Measurements from ENCODE around the gene FXYD5. TPM values are rescaled to one million over a fixed set of nuclear protein-coding genes. Genes with fewer than 3 reads are reported as not detected.

Gene FXYD5
- total RNA-seq, 2 donors from 2014 or later: 24.0 to 29.6 TPM

GRCh38 chr19:35140962-35141836 is 13.3 kb upstream of the FXYD5 start:
- Mint-ChIP-seq H3K4me1 (peaks cover 11% of the 10 kb centered on the region), H3K36me3 (ENCODE audit: low read depth) (no peaks in the 10 kb centered on the region), H3K9me3 (no peaks in the 10 kb centered on the region), H3K27ac (no peak overlapping the region), H3K27me3 (ENCODE audit: insufficient read depth) (peaks cover 40% of the 10 kb centered on the region), H3K4me3 (peak overlapping the region; percentile 47)
- no peaks in the 10 kb centered on the region for H3K9me3 ChIP-seq (ENCODE audit: control insufficient read depth, low read length)
- 6 to 21% methylated on average over 14 to 41 of the region's 48 CpGs for WGBS, 2 experiments (ENCODE audit: insufficient coverage in 1 of 2, insufficient read length in 1 of 2)
- H3K4me1 ChIP-seq (ENCODE audit: control insufficient read depth, insufficient read depth, low read length): no peaks in the 10 kb centered on the region
- peak; percentile 100 for DNase-seq
- H3K36me3 ChIP-seq (ENCODE audit: control insufficient read depth, insufficient read depth, low read length): no peaks in the 10 kb centered on the region
- peaks cover 53% of the 10 kb centered on the region for H3K27me3 ChIP-seq (ENCODE audit: control insufficient read depth, insufficient read depth, low read length, poor library complexity, severe bottlenecking)
- TF ChIP-seq CTCF (conservative IDR thresholded peaks at IDR 0.05): peak; percentile 55
- H3K27ac ChIP-seq (ENCODE audit: low read depth, low read length): no peak overlapping the region
- no peak overlapping the region for H3K4me3 ChIP-seq (ENCODE audit: low read length)
- H3K9ac ChIP-seq (ENCODE audit: extremely low read depth, low read length, poor library complexity, severe bottlenecking): no peak overlapping the region

DNA sequence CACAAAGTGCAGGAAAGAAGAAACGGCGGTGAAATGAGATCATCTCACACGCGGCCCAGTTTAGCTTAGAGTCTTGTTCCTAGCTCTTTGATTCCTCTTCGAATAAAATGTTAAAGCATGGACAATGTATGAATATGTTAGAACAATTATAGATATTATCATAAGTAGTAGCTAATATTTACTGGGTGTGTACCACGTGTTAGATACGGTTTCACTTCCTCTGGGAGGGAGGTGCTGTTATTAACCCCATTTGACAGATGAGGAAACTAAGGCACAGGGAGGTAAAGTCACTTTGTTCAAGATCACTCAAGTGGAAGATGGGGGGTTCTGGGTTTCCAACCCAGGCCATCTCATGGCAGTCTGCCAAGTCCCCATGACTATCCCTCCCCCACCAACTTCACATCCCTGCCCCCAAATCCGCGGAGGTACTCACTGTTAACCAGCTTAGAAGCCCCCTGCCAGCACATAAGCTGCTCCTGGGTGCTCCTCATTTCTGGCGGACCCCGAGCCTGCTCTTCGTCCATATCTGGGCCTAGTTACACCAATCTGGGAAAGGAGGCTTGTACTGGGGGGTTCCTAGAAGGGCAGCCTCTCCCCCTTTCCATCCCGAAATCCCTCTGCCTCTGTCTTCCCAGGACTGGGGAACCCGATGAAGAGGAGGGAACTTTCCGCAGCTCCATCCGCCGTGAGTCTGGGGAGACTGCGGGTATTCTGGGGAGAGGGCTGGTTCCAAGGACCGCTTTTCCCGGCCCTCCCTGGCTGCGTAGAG is 12.5 kb upstream of the FXYD5 start:
- peak overlapping the region; percentile 47 for H3K4me3 Mint-ChIP-seq
- H3K36me3 Mint-ChIP-seq (ENCODE audit: low read depth): no peaks in the 10 kb centered on the region
- WGBS, 2 experiments (ENCODE audit: insufficient coverage in 1 of 2, insufficient read length in 1 of 2): 20 to 32% methylated on average over 8 to 20 of the region's 21 CpGs
- DNase-seq: peak; percentile 65
- peaks cover 53% of the 10 kb centered on the region for H3K27me3 ChIP-seq (ENCODE audit: control insufficient read depth, insufficient read depth, low read length, poor library complexity, severe bottlenecking)
- no peak overlapping the region for H3K27ac Mint-ChIP-seq
- H3K27ac ChIP-seq (ENCODE audit: low read depth, low read length): no peak overlapping the region
- H3K4me1 ChIP-seq (ENCODE audit: control insufficient read depth, insufficient read depth, low read length): no peaks in the 10 kb centered on the region
- H3K9me3 Mint-ChIP-seq: no peaks in the 10 kb centered on the region
- H3K27me3 Mint-ChIP-seq (ENCODE audit: insufficient read depth): peaks cover 42% of the 10 kb centered on the region
- peak overlapping the region; percentile 73 for H3K4me3 ChIP-seq (ENCODE audit: low read length)
- peaks cover 11% of the 10 kb centered on the region for H3K4me1 Mint-ChIP-seq
- no peak overlapping the region for H3K9ac ChIP-seq (ENCODE audit: extremely low read depth, low read length, poor library complexity, severe bottlenecking)
- no peak for TF ChIP-seq CTCF (conservative IDR thresholded peaks at IDR 0.05)
- H3K9me3 ChIP-seq (ENCODE audit: control insufficient read depth, low read length): no peaks in the 10 kb centered on the region
- no peaks in the 10 kb centered on the region for H3K36me3 ChIP-seq (ENCODE audit: control insufficient read depth, insufficient read depth, low read length)

DNA sequence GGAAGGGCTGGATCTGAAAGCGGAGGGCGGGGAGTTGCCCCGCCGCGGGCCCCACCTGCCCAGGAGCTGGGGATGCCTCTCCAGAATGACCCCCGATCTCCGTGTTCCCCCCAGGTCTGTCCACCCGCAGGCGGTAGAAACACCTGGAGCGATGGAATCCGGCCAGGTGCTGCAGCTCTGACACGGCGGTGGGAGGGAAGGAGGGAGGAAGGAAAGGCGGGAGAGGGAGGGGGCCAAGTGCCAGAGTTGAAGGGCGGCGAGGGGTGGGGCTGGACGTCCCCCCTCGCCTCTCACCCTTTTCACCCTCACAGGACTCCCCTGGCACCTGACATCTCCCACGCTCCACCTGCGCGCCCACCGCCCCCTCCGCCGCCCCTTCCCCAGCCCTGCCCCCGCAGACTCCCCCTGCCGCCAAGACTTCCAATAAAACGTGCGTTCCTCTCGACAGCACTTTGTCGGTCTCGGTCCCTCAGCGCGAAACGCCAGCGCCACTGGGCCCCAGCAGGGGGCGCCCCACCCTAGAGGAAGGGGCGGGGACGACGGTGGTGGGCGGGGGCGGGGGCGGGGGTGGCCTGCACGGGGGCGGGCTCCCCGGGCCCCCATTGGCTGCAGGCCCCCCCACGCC is 11.8 kb upstream of the FXYD5 start:
- Mint-ChIP-seq H3K36me3 (ENCODE audit: low read depth) (no peaks in the 10 kb centered on the region), H3K9me3 (no peaks in the 10 kb centered on the region), H3K27me3 (ENCODE audit: insufficient read depth) (peaks cover 42% of the 10 kb centered on the region), H3K27ac (no peak overlapping the region), H3K4me3 (peak overlapping the region; percentile 47), H3K4me1 (peaks cover 11% of the 10 kb centered on the region)
- no peaks in the 10 kb centered on the region for H3K9me3 ChIP-seq (ENCODE audit: control insufficient read depth, low read length)
- no peaks in the 10 kb centered on the region for H3K36me3 ChIP-seq (ENCODE audit: control insufficient read depth, insufficient read depth, low read length)
- 0% methylated on average over 9 to 32 of the region's 46 CpGs for WGBS, 2 experiments (ENCODE audit: insufficient coverage in 1 of 2, insufficient read length in 1 of 2)
- no peak overlapping the region for H3K9ac ChIP-seq (ENCODE audit: extremely low read depth, low read length, poor library complexity, severe bottlenecking)
- TF ChIP-seq CTCF (conservative IDR thresholded peaks at IDR 0.05): peak; percentile 83
- DNase-seq: peak; percentile 94
- H3K4me1 ChIP-seq (ENCODE audit: control insufficient read depth, insufficient read depth, low read length): no peaks in the 10 kb centered on the region
- H3K27ac ChIP-seq (ENCODE audit: low read depth, low read length): no peak overlapping the region
- peaks cover 53% of the 10 kb centered on the region for H3K27me3 ChIP-seq (ENCODE audit: control insufficient read depth, insufficient read depth, low read length, poor library complexity, severe bottlenecking)
- H3K4me3 ChIP-seq (ENCODE audit: low read length): peak overlapping the region; percentile 73
